HuH-7 (cell line): ENCODE data around the gene TIE1.
"Not testable (repeated sequence)": the region's sequence is repeated elsewhere in the genome, so short reads cannot be mapped to it uniquely, and the experiment has no call there.

ENCODE experiments used
- DNase-seq: peaks from one replicate; pipeline ENCODE4 v3.0.0; 2011; ENCODE audit warnings: low spot score

TIE1 gene

DNA sequence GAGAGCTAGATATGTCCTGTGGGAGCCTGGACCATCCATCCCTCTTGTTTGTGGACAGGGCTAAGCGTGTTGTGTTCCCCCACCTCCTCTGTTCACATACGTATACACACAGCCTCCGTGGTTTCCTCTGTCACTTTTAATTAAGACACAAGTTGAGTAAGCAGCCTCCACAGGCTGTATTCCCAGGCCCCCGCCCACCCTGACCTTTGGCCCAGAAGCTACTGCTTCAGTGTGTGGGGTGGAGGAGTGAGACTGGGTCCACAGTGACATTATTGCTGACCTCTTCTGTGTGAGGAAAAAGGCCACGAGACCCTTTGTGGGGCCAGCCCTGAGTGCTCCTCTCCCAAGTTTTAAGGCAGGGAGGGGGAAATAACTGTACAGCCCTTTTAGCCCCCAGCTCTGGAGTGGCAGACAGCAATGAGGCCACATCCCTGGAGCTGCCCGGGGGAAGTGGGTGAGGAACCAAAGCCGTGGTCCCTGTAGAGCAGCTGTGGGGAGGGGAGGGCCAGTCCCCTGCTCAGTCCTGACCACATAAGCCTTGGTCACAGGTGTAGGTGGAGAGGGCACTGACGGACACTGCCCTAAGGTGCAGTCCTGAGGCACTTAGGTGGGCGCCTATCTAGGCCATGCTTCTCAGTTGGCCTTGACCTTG lies 62.6 kb downstream of the TIE1 start:
- DNase-seq, result no peak

DNA sequence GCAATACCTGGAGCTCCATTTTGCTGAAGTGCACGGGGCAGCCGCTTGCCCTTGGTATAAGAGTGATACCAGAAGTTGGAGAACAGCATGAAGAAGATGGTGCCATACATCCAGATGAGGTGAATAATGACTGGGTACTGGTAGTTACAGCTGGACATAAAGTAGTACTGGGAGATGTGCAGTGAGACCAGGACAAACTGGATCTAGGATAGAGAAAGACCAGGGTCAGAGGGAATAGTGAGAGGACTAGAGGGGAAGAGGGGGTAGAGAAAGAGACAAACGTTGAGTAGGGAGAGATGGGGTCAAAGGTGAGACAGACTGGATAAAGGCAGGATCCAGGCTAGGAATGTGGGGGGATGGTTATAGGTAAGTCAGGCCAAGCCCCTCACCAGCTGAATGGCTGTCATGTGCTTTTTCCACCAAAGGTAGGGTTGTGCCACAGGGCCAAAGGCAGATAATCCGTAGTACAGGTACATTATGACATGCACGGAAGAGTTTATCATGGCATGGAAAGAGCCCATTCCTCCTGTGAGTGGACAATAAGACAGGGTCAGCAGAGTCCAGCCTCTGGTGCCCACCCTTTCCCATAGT lies 63.2 kb downstream of the TIE1 start:
- DNase-seq, result no peak

DNA sequence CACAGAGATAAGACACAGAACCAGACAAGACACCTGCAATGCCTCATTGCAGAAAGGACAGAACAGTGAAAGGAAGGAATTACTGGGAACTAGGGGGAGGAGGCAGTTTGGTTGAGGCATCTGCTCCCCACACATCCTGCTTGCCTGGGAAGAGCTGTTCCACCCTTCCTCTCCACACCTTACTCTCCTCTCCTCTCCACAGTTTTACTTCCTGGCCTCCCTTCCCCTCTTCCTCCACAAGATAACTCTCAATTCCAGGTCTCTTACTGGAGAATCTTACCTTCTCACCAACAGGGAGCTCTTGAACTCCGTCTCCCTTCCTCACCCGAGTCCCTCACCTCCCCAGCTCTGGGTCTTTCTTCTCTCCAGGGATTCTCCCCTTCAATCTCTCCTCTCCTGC lies 64.9 kb downstream of the TIE1 start:
- no peak for DNase-seq

DNA sequence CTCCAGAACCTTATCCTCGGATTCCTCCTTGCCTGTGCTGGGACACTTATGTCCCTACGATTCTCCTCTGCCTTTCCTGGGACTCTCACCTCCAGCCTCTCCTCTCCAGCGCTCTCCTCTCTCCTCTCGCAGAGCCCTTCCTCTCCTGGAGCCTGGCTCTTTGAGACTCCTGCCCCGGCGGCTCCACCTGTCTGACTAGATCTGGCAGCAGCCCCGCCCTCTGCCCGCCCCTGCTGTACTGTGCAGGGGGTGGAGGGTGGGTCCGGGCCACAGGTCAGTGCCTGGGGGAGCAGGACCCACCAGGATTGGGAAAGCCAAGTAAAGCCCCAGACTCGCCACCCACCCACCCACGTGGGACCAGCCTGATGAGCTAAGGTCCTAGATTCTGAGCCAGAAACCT lies 65.4 kb downstream of the TIE1 start:
- DNase-seq, result peak; percentile 28

DNA sequence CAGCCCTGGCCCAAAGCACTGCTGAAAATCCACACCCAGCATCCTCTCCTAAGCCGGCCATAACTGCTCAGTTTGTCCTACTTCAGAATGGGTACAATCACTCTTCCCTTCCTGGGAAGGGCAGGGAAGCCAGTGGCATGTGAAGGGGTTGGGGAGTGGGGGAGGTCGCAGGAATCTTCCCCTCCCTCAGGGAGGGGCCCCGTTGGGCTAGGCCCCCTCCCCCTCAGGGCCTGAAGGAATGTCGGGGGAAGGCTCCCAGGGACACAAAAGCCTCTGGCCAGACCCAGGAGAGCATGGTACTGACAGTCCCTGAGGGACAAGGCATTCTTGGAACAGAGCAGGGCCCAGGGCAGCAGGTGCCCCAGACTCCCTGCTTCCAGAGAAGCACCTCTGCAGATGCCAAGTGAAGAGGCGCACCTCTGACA lies 65.8 kb downstream of the TIE1 start:
- no peak for DNase-seq

DNA sequence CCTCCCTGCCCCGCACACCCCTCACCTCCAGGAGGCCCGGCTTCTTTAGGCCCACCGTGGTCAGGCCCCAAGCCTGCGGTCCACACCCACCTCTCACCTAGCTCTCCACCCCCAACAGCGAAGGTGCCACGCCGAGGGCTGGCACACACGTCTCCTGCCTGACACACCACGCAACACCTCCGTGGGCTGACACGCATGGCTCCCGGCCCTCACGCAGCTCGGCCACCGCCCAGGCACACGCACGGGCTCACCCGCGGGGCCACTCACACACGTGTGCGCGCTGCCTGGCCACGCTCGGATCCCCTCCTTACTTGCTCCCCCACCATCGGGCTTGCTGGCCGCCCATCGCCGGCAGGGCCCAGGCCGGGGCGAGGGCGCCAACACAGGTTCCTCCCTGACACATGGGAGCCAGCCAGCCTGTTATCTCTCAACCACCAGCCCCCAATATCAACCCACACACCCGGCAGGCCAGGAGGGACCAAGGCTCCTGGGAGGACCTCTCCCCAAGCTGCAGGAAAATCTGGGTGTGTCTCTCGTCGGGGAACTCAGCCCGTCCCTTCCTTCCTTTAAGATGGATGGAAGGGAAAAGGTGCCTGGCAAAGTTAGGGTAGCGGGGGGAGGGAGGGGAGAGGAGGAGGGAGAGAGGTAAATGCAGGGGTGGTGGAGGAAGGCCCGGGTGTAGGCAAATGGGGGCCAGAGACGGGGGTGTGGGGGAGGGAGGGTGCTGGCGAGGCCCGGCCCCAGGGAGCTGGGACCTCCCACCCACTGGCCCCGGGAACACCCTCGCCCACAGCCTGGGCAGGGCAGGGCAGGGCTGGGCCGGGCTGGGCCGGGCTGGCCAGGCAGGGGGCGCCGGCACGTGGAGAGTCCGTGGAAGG lies 66.5 kb downstream of the TIE1 start:
- no peak for DNase-seq

DNA sequence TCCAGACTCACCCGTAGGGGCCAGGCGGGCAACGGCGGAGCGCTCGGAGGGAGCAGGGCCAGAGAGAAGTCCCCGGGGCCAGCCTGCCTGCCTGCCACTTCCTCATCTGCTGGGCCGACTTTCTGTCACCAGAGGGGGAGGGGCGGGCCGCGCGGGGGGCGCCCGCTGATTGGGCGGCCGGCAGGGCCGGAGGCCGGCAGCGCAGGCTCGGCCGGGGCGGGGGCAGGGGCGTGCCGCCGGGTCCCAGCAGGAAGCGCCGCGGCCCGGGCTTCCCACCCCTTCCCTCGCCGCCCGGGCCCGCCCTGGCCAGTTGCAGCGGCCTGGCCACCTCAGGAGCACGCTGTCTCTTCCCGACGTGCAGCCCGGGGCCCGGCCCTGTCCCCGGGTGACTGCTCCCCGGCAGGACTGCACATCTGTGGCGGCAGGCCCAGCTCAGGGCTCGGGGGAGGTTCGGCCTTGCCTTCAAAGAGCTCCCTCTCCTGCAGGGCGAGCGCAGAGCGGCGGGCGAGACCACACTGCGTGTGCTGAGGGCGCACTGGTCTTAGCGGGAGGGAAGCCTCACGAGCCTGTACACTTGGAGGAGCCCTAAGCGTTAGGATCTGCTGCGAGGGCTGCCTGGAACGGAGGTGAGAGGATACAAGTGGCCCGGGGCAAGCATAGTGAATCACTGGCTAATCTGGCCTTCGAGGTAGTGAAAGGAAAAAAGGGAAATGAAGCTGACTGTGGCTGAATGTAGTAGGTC lies 67.3 kb downstream of the TIE1 start, which contains the start of gene ELOVL1:
TSS of gene ELOVL1 (minus strand) at position 108 of the 742 bp plus-strand sequence. CDS start 2,402 bp downstream, outside the sequence.
- DNase-seq, result peak; percentile 95

DNA sequence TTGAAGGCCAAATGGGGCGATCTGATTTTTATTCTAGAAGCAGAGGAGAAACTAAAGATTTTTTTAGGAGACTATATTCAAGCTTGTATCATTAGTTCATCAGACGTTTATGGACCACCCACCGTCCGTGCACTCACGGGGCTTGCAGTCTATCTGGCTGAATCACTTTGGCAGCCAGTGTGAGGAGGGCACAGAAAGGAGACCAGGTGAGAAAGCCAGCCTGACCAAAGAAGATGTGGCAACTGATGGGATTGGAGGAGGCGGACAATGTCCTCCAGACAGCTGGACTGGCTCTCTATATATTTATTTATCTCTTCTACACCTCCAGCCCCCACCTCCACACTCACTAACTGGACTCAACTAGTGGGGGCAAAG lies 67.9 kb downstream of the TIE1 start:
- no peak for DNase-seq

DNA sequence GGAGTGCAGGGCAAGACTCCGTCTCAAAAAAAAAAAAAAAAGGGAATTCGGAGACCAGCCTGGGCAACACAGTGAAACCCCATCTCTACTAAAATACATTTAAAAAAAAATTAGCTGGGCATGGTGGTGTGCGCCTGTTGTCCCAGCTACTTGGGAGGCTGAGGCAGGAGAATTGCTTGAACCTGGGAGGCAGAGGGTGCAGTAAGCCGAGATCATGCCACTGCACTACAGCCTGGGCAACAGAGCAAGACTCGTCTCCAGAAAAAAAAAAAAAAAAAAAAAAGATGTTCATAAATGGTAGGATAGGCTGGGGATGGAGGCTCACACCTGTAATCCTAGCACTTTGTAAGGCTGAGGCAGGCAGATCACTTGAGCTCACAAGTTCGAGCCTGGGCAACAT lies 69.0 kb downstream of the TIE1 start:
- not testable (repeated sequence) for DNase-seq

DNA sequence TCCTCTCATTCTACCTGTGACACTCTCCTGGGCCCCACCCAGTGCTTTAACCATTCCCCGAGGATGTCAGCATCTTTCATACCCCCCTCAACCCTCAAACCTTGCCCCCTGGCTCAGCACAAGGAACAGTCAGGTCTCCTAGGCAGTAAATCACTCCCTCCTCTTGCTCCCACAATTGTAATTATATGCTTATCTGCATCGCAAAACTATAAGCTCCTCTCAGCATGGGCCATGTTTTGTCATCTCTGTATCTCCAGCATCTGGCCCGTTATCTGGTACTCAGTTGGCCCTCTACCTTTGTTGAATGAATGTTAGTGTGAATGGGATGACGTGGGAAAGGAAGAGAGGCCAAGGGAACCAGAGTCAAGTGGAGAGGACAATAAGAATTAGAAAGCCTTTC lies 69.8 kb downstream of the TIE1 start:
- DNase-seq, result no peak

DNA sequence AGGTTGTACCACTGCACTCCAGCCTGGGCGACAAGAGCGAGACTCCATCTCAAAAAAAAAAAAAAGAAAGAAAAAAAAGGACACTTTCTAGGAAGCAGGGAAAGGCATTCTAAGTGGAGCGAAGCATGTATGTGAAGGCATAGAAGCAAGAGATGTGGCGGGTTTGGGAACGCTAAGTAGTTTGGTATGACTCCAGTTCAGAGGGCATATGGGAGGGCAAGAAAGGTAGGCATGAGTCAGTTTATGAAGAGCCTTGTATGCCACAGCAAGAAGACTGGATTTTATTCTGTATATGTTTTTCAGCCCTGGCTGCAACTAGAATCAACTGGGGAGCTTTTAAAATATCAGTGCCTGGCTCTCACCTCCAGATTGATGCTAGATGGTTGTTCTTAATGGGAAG lies 71.4 kb downstream of the TIE1 start:
- DNase-seq, result no peak
